Activated CD8-positive, alpha-beta T cell treated with anti-CD3 and anti-CD28 coated beads, Interleukin-2, amount 10 ng/mL, durations not matched to agents 7 days and 5 days (primary cell): ENCODE measurements around the gene SAMD4B. TPM values are rescaled to one million over a fixed set of nuclear protein-coding genes. Genes with fewer than 3 reads are reported as not detected.
A peak's percentile ranks its signal among the peaks of the same experiment; 100 is the strongest.
"Not testable (repeated sequence)": the region's sequence is repeated elsewhere in the genome, so short reads cannot be mapped to it uniquely, and the experiment has no call there.

Source experiments
- ATAC-seq: fragments of 150-1000 bp; cut with Tn5 transposase; one replicate; pipeline ENCODE4 v1.10.0; 2021; ENCODE audit warnings: moderate library complexity
- CTCF ChIA-PET: fragments of 350-600 bp; sonication (Branson Sonifier 250); formaldehyde crosslinking; loops from one replicate; lab custom pipeline; 2021; ENCODE audit warnings: antibody characterized with exemption; lab: Charles Lee
- POLR2A ChIA-PET: fragments of 350-600 bp; sonication (Branson Sonifier 250); formaldehyde crosslinking; loops from one replicate; lab custom pipeline; 2021; ENCODE audit warnings: antibody characterized with exemption; lab: Charles Lee
- DNase-seq: peaks from one replicate; pipeline ENCODE4 v3.0.0-alpha.2; 2020
- H3K27ac Mint-ChIP-seq: one replicate; pipeline ENCODE4 v1.8.0; 2021; ENCODE audit warnings: mild to moderate bottlenecking, mixed read lengths
- H3K27me3 Mint-ChIP-seq: one replicate; pipeline ENCODE4 v1.8.0; 2021; ENCODE audit warnings: low read depth, mixed read lengths
- H3K36me3 Mint-ChIP-seq: one replicate; pipeline ENCODE4 v1.8.0; 2021; ENCODE audit warnings: low read depth, mixed read lengths
- H3K4me1 Mint-ChIP-seq: one replicate; pipeline ENCODE4 v1.8.0; 2021; ENCODE audit warnings: low read depth, mixed read lengths
- H3K4me3 Mint-ChIP-seq: one replicate; pipeline ENCODE4 v1.8.0; 2021; ENCODE audit warnings: mild to moderate bottlenecking, mixed read lengths
- H3K9me3 Mint-ChIP-seq: one replicate; pipeline ENCODE4 v1.8.0; 2022; ENCODE audit warnings: mixed read lengths; ENCODE audit not compliant: insufficient read depth
- total RNA-seq, 2 experiments: library from RNA; stranded (reverse); gene quantifications; one replicate each; pipeline ENCODE4 v1.2.3, GENCODE V29; 2021

SAMD4B gene
- total RNA-seq, 2 experiments from 2014 or later, result 43.7 to 44.5 TPM

DNA sequence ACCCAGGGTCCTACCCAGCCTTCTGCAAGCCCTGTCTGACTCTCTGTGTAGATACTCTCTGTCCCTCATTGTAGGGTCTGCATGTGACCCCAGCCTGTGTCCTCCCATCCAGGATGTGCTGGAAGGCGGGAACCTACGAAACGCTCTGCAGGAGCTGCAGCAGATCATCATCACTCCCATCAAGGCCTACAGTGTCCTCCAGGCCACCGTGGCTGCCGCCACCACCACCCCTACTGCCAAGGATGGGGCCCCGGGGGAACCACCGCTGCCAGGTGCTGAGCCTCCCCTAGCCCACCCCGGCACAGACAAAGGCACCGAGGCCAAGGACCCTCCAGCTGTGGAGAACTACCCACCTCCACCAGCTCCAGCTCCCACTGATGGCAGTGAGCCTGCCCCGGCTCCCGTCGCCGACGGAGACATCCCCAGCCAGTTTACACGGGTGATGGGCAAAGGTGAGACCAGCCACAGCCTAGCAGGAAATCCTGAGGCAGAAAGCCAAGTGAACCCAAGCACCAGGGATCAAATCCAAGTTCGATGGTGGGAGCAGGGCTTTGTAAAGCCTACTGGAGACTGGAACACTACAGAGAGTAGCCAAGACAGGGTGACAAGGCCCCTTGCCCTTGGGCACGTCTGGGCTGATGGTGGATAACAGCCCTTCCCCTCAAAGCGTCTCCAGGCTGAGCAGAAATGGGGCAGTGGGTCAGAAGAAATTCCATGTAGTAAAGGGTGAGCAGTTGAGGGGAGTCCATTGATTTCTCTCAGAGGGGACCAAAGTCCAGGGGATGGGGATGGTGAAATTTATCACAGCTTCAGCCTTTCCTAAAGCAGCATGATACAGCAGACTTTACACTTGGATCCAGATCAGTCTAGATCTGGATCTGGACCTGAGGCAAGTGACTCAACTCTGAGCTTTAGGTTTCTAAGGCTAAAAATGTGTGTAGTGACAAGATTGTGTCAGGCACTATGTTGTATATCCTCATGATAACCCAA is 35.4 kb downstream of the SAMD4B start:
- DNase-seq, result no peak
- Mint-ChIP-seq H3K4me1 (no peaks in the 10 kb centered on the region), H3K4me3 (no peak overlapping the region), H3K27me3 (no peaks in the 10 kb centered on the region), H3K27ac (no peak overlapping the region), H3K9me3 (no peaks in the 10 kb centered on the region), H3K36me3 (peaks cover 41% of the 10 kb centered on the region)
- CTCF ChIA-PET, result interaction anchor here (1.0 kb wide), 1 partner anchor 34 kb away, joined by 3 read pairs; no protein-coding TSS in a partner anchor
- no peak for ATAC-seq
- POLR2A ChIA-PET, result no interaction called here

DNA sequence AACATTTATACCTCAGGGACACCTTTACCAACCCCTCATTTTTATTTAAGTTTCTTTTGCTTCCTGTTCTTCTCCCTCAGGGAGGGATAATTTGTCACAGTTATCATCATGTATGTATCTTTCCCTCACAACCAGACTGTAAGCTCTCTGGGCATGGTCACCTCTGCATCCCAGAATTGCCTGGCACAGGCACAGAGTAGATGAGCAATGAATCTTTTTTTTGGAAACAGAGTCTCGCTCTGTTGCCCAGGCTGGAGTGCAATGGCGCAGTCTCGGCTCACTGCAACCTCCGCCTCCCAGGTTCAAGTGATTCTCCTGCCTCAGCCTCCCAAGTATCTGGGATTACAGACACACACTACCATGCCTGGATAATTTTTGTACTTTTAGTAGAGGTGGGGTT is 37.1 kb downstream of the SAMD4B start:
- CTCF ChIA-PET, ATAC-seq: not testable (repeated sequence)

DNA sequence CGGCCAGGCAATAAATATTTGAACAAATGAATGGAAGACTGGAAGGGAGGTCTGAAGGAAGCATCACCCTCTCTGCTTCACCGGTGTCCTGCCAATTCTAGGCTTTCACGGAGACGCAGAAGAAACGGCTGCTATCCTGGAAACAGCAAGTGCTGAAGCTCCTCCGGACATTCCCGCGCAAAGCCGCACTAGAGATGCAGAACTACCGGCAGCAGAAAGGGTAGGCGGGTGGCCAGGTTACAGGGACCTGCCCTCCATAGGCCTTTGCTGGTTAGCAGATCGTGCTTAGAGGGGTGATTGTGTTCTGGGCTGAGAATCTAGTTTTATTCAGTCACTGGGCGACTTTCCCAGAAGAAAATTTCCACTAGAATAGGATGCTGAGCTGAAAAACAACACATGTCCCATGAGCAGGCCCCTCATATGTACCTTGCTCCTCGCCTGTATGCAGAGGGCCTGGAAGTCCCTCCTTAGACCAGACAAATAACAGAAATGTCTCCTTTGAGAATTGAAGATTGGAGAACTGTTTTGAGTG is 37.7 kb downstream of the SAMD4B start:
- peaks cover 38% of the 10 kb centered on the region for H3K36me3 Mint-ChIP-seq
- CTCF ChIA-PET, result no interaction called here
- DNase-seq, result no peak
- no peaks in the 10 kb centered on the region for H3K27me3 Mint-ChIP-seq
- no peak overlapping the region for H3K27ac Mint-ChIP-seq
- H3K4me3 Mint-ChIP-seq, result no peak overlapping the region
- no peaks in the 10 kb centered on the region for H3K9me3 Mint-ChIP-seq
- POLR2A ChIA-PET, result no interaction called here
- peaks cover 2% of the 10 kb centered on the region for H3K4me1 Mint-ChIP-seq
- ATAC-seq, result no peak

More for the DNA sequence above, 37.1 kb downstream of the SAMD4B start:
- POLR2A ChIA-PET, H3K27ac Mint-ChIP-seq, H3K27me3 Mint-ChIP-seq, H3K4me1 Mint-ChIP-seq, H3K4me3 Mint-ChIP-seq, H3K9me3 Mint-ChIP-seq, DNase-seq: not testable (repeated sequence)
- H3K36me3 Mint-ChIP-seq, result peaks cover 38% of the 10 kb centered on the region

DNA sequence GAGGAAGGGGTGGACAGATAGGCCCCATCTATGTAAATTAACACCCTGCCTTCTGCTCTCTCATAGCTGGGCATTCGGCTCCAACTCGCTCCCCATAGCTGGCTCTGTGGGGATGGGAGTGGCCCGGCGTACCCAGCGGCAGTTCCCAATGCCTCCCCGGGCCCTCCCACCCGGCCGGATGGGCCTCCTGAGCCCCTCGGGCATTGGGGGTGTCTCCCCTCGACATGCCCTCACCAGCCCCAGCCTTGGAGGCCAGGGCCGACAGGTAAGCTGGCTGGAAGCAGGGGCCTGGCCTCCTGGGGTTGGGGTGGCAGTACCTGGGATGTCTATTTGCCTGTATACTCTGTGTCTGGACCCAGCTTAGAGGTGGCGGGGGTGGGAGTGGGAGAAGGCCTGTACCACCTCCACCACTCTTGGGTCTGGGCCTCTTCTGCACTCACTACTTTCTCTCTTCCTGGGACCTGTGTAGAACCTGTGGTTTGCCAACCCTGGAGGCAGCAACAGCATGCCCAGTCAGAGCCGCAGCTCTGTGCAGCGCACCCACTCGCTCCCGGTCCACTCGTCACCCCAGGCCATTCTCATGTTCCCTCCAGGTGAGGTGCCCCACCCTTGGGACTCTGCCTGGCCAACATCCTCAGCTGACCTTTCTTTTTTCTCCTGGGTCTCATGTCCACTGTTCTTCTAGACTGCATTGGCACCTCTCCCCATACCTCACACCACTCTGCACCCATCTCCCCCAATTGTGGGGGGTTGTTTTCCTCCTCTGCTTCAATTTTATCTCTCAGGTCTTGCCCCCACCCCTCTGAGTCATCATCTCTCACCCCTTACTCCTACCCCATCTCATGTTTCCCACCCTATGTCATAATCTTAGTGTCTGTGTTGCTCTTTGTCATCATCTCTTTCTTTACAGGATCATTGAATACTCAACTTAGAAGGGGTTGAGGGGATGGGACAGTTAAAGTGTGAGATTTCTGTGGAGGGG is 38.6 kb downstream of the SAMD4B start:
- peaks cover 45% of the 10 kb centered on the region for H3K36me3 Mint-ChIP-seq
- no peak overlapping the region for H3K27ac Mint-ChIP-seq
- H3K4me3 Mint-ChIP-seq, result no peak overlapping the region
- no peak for DNase-seq
- H3K9me3 Mint-ChIP-seq, result no peaks in the 10 kb centered on the region
- ChIA-PET CTCF (no interaction called here), POLR2A (no interaction called here)
- H3K4me1 Mint-ChIP-seq, result peaks cover 5% of the 10 kb centered on the region
- no peaks in the 10 kb centered on the region for H3K27me3 Mint-ChIP-seq
- no peak for ATAC-seq

DNA sequence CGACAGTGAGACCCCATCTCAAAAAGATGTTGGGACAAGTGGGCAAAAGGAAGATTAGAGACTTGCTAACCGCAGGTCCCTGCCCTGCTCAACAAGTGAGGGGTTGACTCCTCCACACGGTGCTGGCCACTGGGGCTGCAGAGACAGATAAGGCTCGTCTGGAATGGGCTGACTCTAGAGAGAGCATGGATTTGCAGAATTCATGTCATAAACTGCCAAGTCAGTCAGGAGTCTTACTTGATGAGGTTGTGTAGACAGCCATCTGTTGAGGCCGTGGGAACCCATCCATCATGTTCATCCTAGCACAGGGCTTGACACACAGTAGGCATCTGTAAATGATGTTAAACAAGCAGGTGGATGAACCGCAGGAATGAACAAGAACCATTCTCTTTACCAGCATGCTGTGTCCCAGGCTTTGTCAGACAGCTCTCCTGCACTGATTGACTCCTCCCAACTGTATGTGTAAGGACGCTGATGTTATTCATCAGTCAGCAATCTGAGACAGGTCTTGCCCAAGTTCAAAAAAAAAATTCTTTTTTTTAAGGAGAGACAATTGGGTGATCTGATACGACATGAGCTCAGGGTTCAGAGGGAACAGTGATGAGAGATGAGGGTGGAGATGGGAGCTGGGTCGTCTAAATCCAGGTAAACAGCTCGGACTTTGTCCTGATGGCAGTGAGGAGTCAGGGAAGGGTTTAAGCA is 39.8 kb downstream of the SAMD4B start:
- Mint-ChIP-seq H3K27ac (peak overlapping the region; percentile 27), H3K36me3 (peaks cover 51% of the 10 kb centered on the region), H3K4me3 (no peak overlapping the region), H3K27me3 (no peaks in the 10 kb centered on the region), H3K4me1 (peaks cover 9% of the 10 kb centered on the region), H3K9me3 (no peaks in the 10 kb centered on the region)
- no peak for ATAC-seq
- DNase-seq, result no peak
- ChIA-PET CTCF (interaction anchor here (0.5 kb wide), 1 partner anchor 35 kb away, joined by 3 read pairs; no protein-coding TSS in a partner anchor), POLR2A (interaction anchor here (0.8 kb wide), 1 partner anchor 16 kb away, joined by 3 read pairs; no protein-coding TSS in a partner anchor)

DNA sequence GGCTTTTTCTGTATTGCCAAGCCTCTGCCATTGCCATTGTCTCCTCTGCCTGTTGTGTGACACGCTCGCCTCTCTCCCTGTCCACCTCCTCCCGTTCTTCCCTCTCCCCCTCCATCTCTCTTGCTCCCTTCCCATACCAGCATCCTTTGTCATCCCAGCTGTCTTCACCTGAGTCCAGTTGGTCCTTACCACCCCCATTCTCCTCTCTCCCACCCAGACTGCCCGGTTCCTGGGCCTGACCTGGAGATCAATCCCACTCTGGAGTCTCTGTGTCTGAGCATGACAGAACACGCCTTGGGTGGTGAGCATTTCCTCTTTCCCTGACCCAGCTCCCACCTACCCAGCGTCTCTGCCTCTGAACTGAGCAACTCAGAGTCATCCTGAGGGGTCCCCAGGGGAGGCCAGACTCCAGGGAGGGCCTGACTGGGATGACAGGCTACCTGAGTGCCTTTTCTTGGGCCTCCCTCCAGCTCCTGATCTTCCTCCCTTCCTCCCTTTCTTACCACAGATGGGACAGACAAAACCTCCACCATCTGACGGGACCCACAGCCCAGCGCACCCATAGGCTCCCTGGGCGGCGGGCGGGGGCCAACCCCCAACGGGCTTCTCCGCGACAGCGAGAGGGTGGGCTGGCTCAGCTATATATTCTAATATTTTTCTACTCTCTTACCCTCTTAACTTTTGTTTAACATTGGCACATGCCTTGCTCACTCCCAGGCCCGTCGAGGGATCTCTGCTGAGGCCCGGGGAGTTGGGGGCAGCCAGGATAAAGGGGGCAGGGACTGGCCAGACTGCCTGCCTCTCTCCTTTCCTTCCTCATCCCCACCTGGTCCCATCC is 41.0 kb downstream of the SAMD4B start:
- ATAC-seq, result no peak
- H3K27me3 Mint-ChIP-seq, result no peaks in the 10 kb centered on the region
- H3K27ac Mint-ChIP-seq, result no peak overlapping the region
- DNase-seq, result no peak
- H3K9me3 Mint-ChIP-seq, result no peaks in the 10 kb centered on the region
- H3K4me1 Mint-ChIP-seq, result peaks cover 9% of the 10 kb centered on the region
- H3K4me3 Mint-ChIP-seq, result no peak overlapping the region
- ChIA-PET POLR2A (interaction anchor here (0.8 kb wide), 1 partner anchor 14 kb away, joined by 3 read pairs; no protein-coding TSS in a partner anchor), CTCF (interaction anchor here (0.5 kb wide), 1 partner anchor 36 kb away, joined by 3 read pairs; no protein-coding TSS in a partner anchor)
- peaks cover 48% of the 10 kb centered on the region for H3K36me3 Mint-ChIP-seq

DNA sequence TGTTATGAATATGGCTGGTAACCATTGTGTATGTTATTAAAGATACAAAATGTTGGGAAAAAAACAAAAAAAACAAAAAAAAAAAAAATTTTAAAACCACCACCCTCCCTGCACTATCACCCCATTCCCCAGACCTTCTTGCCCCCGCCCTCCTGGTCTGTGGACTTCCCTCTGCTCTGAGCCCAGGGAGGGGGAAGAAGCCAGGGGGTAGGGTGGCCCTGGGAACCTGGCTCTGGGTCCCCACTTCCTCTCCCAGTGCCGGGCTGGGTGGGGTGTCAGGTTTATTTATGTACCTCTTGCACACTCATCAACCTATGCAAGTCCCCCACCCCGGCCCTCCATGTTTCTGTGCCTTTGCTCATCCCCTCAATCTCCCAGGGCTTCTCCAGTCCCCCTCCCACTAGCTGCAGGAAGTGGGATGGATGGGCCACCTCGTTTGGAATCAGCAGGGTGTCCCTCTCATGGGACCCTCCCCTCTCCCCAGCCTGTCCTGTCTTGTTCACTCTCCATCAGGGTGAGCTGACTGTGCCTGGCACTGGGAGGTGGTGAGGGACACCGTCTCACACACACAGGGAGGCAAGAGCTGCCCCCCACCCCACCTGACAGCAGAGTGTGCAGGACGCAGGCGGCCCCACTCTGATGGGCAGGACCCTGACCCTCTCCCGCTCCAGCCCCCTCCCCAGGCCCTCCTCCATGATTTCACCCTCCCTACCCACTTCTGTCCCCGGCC is 42.8 kb downstream of the SAMD4B start:
- Mint-ChIP-seq H3K4me3 (no peak overlapping the region), H3K36me3 (peaks cover 53% of the 10 kb centered on the region), H3K27ac (peak overlapping the region; percentile 60), H3K4me1 (peaks cover 20% of the 10 kb centered on the region), H3K27me3 (no peaks in the 10 kb centered on the region), H3K9me3 (no peaks in the 10 kb centered on the region)
- ChIA-PET CTCF (interaction anchor here (0.6 kb wide), 1 partner anchor 159 kb away, joined by 3 read pairs; no protein-coding TSS in a partner anchor), POLR2A (no interaction called here)
- no peak for ATAC-seq
- DNase-seq, result no peak

DNA sequence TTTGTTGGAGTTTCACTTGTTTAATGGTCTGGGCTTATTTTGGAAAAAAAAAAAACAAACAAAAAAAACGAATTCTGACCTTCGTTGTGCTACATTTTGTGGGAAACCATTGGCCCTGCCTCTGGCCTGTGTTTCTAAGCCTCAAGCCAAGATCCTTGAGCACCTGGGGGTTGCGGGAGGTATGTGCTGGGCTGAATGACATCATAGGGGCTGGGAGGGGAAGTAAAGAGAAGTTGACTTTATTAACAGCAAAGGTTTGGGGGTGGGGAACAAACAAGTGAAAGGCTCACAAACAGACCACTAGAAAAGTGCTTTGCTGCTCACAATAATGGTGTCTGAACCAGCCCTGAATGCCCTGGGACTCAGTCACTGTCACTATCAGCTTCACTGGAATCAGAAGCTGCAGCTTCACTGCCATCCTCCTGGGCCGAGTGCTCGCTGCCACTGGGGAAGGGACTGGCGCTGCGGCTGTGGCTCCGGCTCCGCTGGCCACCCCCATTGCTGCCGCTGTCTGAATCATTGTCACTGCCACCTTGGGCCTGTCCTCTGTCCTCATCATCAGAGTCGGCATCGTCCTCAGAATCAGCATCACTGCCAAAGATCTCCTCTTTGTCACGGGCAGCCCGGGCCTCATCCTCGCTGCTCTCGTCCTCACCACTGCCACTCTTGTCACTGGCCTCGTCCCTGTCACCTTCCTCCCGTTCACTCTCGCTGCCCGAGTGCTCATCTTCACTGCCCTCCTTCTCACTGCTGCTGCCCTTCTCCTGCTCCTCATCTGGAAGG is 43.6 kb downstream of the SAMD4B start:
- Mint-ChIP-seq H3K4me3 (no peak overlapping the region), H3K36me3 (peaks cover 53% of the 10 kb centered on the region), H3K27ac (peak overlapping the region; percentile 20), H3K27me3 (no peaks in the 10 kb centered on the region), H3K9me3 (no peaks in the 10 kb centered on the region), H3K4me1 (peaks cover 25% of the 10 kb centered on the region)
- ChIA-PET CTCF (no interaction called here), POLR2A (no interaction called here)
- ATAC-seq (no peak), DNase-seq (no peak)

DNA sequence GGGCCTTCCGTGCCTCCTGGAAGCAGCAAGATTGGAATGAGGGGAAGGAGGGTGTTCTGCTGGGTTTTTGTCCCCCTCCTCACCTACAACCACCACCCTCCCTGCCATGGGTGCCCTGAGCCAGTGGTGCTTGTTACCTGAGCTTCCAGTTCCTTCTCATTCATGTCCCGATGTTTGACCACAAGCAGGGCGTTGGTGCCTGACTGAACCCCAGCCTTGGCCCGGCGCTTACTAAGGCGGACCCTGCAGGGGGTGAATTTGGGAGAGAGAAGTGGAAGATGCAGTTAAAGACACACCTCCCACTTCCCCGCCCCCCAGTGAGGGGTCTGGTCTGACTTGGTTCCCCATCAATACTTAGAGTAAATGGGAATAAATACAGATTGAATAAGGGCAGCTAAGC is 44.3 kb downstream of the SAMD4B start:
- Mint-ChIP-seq H3K27ac (no peak overlapping the region), H3K27me3 (no peaks in the 10 kb centered on the region), H3K4me3 (no peak overlapping the region), H3K9me3 (no peaks in the 10 kb centered on the region), H3K36me3 (peaks cover 50% of the 10 kb centered on the region), H3K4me1 (peaks cover 28% of the 10 kb centered on the region)
- ATAC-seq (no peak), DNase-seq (no peak)
- ChIA-PET CTCF (no interaction called here), POLR2A (no interaction called here)
